GM10847 (cell line): ENCODE data around the gene BMPR1A.

Experiments
- POLR2A ChIP-seq: IDR thresholded peaks from 2 replicates; pipeline ENCODE4 v1.6.1; 2011; ENCODE audit not compliant: insufficient read length; ENCODE audit errors: extremely low read depth

BMPR1A gene

GRCh38 chr10:86976362-86977056 is 220.1 kb downstream of the BMPR1A start:
- no peak for TF ChIP-seq POLR2A

- no peak for TF ChIP-seq POLR2A
Measured at GRCh38 chr10:86979296-86979818, 222.9 kb downstream of the BMPR1A start.

- no peak for TF ChIP-seq POLR2A
Measured at GRCh38 chr10:86979977-86980448, 223.6 kb downstream of the BMPR1A start.

GRCh38 chr10:86981716-86982115 is 225.3 kb downstream of the BMPR1A start:
- no peak for TF ChIP-seq POLR2A
